PFSK-1 (cell line): ENCODE measurements around the gene NPPB.

Experiments used
- FOXP2 ChIP-seq: optimal IDR thresholded peaks from 2 replicates; pipeline ENCODE3; 2011; ENCODE audit warnings: borderline replicate concordance, control low read depth, inconsistent platforms; ENCODE audit not compliant: insufficient read depth; ENCODE audit errors: extremely low read length, extremely low read depth
- POLR2AphosphoS5 ChIP-seq: IDR thresholded peaks from 2 replicates; pipeline ENCODE4 v1.6.1; 2012; ENCODE audit warnings: low read depth, mild to moderate bottlenecking, control low read depth, low read length, moderate library complexity
- REST ChIP-seq, 2 experiments: IDR thresholded peaks; 2 replicates each; pipeline versions ENCODE4 v1.6.1 to v1.8.0; 2011 to 2012; ENCODE audit warnings: low read depth in 2 of 2, low read length in 2 of 2, control low read depth in 1 of 2, inconsistent platforms in 1 of 2, mild to moderate bottlenecking in 1 of 2, moderate library complexity in 1 of 2; ENCODE audit not compliant: insufficient read depth in 1 of 2
- SIN3A ChIP-seq: IDR thresholded peaks from 2 replicates; pipeline ENCODE4 v1.6.1; 2012; ENCODE audit warnings: mild to moderate bottlenecking, low read length, moderate library complexity, borderline replicate concordance; ENCODE audit not compliant: insufficient read depth
- TAF1 ChIP-seq: IDR thresholded peaks from 2 replicates; pipeline ENCODE4 v1.6.1; 2012; ENCODE audit warnings: low read length, control low read depth, borderline replicate concordance; ENCODE audit not compliant: insufficient read depth

NPPB gene

DNA sequence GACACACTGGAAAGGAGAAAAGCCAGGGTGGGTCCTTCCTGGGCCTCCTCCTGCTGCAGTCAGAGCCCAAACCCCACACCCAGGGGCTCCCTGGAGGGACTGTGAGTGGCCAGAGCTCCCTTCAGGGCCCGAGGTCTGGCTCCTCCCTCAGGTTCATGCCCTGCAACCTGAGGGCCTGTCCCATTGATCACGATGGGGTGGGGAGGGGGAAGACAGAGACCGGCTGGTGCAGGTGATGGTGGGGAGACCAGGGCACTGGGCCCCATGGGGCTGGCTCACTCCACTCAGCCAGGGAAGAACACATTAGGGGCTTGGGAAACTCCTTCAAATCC, 30.1 kb upstream of the NPPB start:
- no peak for TF ChIP-seq FOXP2
- TF ChIP-seq TAF1 = no peak
- no peak for TF ChIP-seq REST (IDR thresholded peaks at IDR 0.05; ENCODE audit: insufficient read depth in 1 of 2, low read depth in 2 of 2, low read length in 2 of 2)
- no peak for TF ChIP-seq SIN3A
- no peak for TF ChIP-seq POLR2AphosphoS5

GRCh38 chr1:11888206-11888876, 29.6 kb upstream of the NPPB start:
- TF ChIP-seq SIN3A = no peak
- no peak for TF ChIP-seq REST (IDR thresholded peaks at IDR 0.05; ENCODE audit: insufficient read depth in 1 of 2, low read depth in 2 of 2, low read length in 2 of 2)
- TF ChIP-seq TAF1 = no peak
- no peak for TF ChIP-seq POLR2AphosphoS5
- TF ChIP-seq FOXP2 = no peak

DNA sequence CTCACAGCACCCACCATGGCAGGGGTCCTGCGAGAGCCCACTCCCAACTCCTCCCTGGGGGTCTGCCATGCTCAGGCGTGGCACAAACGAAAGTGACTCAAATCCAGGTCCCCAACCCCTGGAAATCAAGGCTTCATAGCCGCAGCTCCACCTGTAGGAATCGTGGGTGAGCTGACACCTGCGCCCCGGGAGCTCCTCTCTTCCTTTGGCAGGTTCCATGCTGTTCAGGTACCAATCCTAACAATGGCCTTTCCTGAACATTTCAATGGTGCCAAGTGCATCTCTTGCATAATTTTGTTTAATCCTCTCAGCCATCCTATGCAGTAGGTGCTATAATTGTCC, 28.9 kb upstream of the NPPB start:
- TF ChIP-seq TAF1 (no peak), FOXP2 (no peak), SIN3A (no peak), POLR2AphosphoS5 (no peak), REST (IDR thresholded peaks at IDR 0.05; ENCODE audit: insufficient read depth in 1 of 2, low read depth in 2 of 2, low read length in 2 of 2) (no peak)

DNA sequence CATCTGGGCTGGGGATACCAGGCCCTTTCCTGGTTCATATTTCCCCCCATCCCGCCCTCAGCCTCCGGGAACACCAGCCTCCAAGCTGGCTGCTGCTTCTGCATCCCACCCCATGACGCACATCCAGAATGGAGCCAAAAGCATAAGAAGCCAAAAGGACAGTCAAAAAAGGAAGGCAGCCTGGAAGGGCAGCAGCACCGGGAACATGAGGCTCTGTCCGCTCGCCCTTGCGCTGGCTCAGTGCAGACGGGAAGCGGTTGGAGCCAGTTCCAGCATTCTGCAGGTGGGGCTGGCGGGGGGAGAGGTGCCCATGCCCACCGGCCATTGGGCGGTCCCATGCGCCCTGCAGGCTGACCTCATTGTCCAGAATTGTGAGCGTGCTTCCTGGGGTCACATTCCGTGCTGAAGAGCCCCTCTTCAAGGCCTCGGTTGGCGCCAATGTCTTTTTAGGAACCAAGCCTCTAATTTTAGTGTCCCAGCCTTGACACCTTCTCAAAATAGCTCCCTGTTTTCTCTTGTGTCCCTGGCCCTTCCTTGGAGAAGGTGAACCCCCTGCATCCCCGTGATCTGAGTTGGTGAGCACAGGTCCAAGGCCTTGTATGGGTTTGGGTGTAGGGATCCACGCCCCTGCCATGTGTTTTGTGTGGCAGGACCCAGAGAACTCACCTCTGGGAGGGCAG, 28.4 kb upstream of the NPPB start:
- no peak for TF ChIP-seq REST (IDR thresholded peaks at IDR 0.05; ENCODE audit: insufficient read depth in 1 of 2, low read depth in 2 of 2, low read length in 2 of 2)
- TF ChIP-seq TAF1 = no peak
- no peak for TF ChIP-seq SIN3A
- TF ChIP-seq FOXP2 = no peak
- TF ChIP-seq POLR2AphosphoS5 = no peak
